Measurements from ENCODE around the gene GLYR1.

GLYR1 gene

GRCh38 chr16:4847774-4848587 lies 893 bp upstream of the GLYR1 start:
- DNase-seq (ENCODE audit: low read depth) = peak; percentile 20

GRCh38 chr16:4846503-4846900 lies 586 bp downstream of the GLYR1 start:
- no peak for DNase-seq (ENCODE audit: low read depth)

- DNase-seq (ENCODE audit: low read depth) = no peak
Measured at GRCh38 chr16:4840984-4841383, 6.1 kb downstream of the GLYR1 start.

GRCh38 chr16:4839942-4840341 lies 7.1 kb downstream of the GLYR1 start:
- no peak for DNase-seq (ENCODE audit: low read depth)

- no peak for DNase-seq (ENCODE audit: low read depth)
Measured at GRCh38 chr16:4837733-4838501, 9.2 kb downstream of the GLYR1 start.

- DNase-seq (ENCODE audit: low read depth) = no peak
Measured at GRCh38 chr16:4836727-4837126, 10.4 kb downstream of the GLYR1 start.

GRCh38 chr16:4833584-4833983 lies 13.5 kb downstream of the GLYR1 start:
- DNase-seq (ENCODE audit: low read depth) = no peak

GRCh38 chr16:4832698-4833343 lies 14.3 kb downstream of the GLYR1 start:
- no peak for DNase-seq (ENCODE audit: low read depth)

- DNase-seq (ENCODE audit: low read depth) = no peak
Measured at GRCh38 chr16:4831616-4832015, 15.5 kb downstream of the GLYR1 start.

- DNase-seq (ENCODE audit: low read depth) = no peak
Measured at GRCh38 chr16:4830408-4830807, 16.7 kb downstream of the GLYR1 start.

- DNase-seq (ENCODE audit: low read depth) = no peak
Measured at GRCh38 chr16:4828567-4829321, 18.3 kb downstream of the GLYR1 start.

- DNase-seq (ENCODE audit: low read depth) = no peak
Measured at GRCh38 chr16:4826980-4827379, 20.1 kb downstream of the GLYR1 start.

GRCh38 chr16:4826526-4826925 lies 20.6 kb downstream of the GLYR1 start:
- DNase-seq (ENCODE audit: low read depth) = no peak

- no peak for DNase-seq (ENCODE audit: low read depth)
Measured at GRCh38 chr16:4825196-4825595, 21.9 kb downstream of the GLYR1 start.

- DNase-seq (ENCODE audit: low read depth) = no peak
Measured at GRCh38 chr16:4820652-4821051, 26.4 kb downstream of the GLYR1 start.

- DNase-seq (ENCODE audit: low read depth) = no peak
Measured at GRCh38 chr16:4814542-4815173, 32.4 kb downstream of the GLYR1 start.

GRCh38 chr16:4814046-4814445 lies 33.0 kb downstream of the GLYR1 start:
- no peak for DNase-seq (ENCODE audit: low read depth)

- no peak for DNase-seq (ENCODE audit: low read depth)
Measured at GRCh38 chr16:4813251-4814003, 33.7 kb downstream of the GLYR1 start.

- no peak for DNase-seq (ENCODE audit: low read depth)
Measured at GRCh38 chr16:4811773-4812172, 35.3 kb downstream of the GLYR1 start.

- DNase-seq (ENCODE audit: low read depth) = no peak
Measured at GRCh38 chr16:4811242-4811641, 35.8 kb downstream of the GLYR1 start.

- DNase-seq (ENCODE audit: low read depth) = no peak
Measured at GRCh38 chr16:4806280-4806679, 40.8 kb downstream of the GLYR1 start.

Data from T-helper 22 cell (primary cell).